ENCODE data around the gene AVEN.

GRCh38 chr15:34043813-34044212, 4.8 kb upstream of the AVEN start:
- TF ChIP-seq ATF3 (IDR thresholded peaks at IDR 0.05; ENCODE audit: insufficient read depth, low read depth, low read length) = no peak
- TF ChIP-seq SP1 (IDR thresholded peaks at IDR 0.05; ENCODE audit: low read depth, low read length) = no peak
- TF ChIP-seq CTCF (IDR thresholded peaks at IDR 0.05; ENCODE audit: control extremely low read depth in 1 of 3, insufficient read depth in 1 of 3, low read depth in 1 of 3, low read length in 3 of 3) = no peak
- no peak for TF ChIP-seq RNF2 (IDR thresholded peaks at IDR 0.05; ENCODE audit: borderline replicate concordance, low read depth, low read length, missing control alignments, poor library complexity, severe bottlenecking)
- no peak for TF ChIP-seq NANOG (IDR thresholded peaks at IDR 0.05; ENCODE audit: insufficient read depth, low read depth, low read length, poor library complexity, severe bottlenecking)
- no peak for TF ChIP-seq CBX8 (IDR thresholded peaks at IDR 0.05; ENCODE audit: borderline replicate concordance, low read depth, low read length)
- TF ChIP-seq EP300 (IDR thresholded peaks at IDR 0.05; ENCODE audit: borderline replicate concordance in 1 of 2, low read depth in 2 of 2, low read length in 2 of 2) = no peak
- TF ChIP-seq MAX (IDR thresholded peaks at IDR 0.05) = no peak
- no peak for TF ChIP-seq TCF12 (IDR thresholded peaks at IDR 0.05; ENCODE audit: low read depth, low read length)
- no peak for TF ChIP-seq EZH2 (IDR thresholded peaks at IDR 0.05; ENCODE audit: low read depth, low read length, severe bottlenecking)
- TF ChIP-seq POLR2AphosphoS5 (IDR thresholded peaks at IDR 0.05; ENCODE audit: low read depth, low read length) = no peak
- no peak for TF ChIP-seq PHF8 (conservative IDR thresholded peaks at IDR 0.05; ENCODE audit: low read depth, low read length)
- no peak for TF ChIP-seq GABPA (IDR thresholded peaks at IDR 0.05; ENCODE audit: borderline replicate concordance, insufficient read depth, low read length)

All from H1 (cell line).